Amniotic epithelial cell (primary cell): ENCODE data around the gene BCL2L11.

Source experiments
- DNase-seq: peaks from one replicate; pipeline ENCODE4 v3.0.0-alpha.2; 2010; ENCODE audit warnings: low read depth

BCL2L11 gene

DNA sequence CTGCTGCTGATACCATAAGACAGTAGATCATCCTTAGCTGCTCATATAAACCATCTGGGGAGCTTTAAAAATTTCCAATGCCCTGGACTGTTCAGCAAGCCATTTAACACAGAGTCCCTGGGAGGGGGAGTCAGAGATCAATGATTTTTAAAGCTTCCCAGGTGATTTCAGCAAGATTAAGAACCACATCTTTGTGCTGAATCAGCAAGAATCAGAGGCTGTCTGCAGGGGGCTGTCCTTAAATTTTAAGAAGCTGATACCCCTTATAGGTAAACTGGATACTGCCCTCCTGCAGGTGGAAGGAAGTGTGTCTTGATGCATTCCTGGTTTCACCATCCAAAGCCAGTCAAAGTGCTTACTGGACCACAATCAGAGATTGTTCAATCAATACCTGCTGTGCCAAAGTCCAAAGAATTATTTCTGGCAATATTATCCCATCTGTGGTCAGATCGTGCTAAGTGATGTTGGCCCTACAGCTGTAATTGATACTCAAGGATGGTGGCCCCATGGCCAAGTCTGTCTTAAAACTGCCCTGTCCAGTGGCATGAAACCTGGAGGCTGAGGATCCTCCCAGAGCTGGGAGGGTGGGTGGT, 72.2 kb downstream of the BCL2L11 start:
- DNase-seq = no peak

DNA sequence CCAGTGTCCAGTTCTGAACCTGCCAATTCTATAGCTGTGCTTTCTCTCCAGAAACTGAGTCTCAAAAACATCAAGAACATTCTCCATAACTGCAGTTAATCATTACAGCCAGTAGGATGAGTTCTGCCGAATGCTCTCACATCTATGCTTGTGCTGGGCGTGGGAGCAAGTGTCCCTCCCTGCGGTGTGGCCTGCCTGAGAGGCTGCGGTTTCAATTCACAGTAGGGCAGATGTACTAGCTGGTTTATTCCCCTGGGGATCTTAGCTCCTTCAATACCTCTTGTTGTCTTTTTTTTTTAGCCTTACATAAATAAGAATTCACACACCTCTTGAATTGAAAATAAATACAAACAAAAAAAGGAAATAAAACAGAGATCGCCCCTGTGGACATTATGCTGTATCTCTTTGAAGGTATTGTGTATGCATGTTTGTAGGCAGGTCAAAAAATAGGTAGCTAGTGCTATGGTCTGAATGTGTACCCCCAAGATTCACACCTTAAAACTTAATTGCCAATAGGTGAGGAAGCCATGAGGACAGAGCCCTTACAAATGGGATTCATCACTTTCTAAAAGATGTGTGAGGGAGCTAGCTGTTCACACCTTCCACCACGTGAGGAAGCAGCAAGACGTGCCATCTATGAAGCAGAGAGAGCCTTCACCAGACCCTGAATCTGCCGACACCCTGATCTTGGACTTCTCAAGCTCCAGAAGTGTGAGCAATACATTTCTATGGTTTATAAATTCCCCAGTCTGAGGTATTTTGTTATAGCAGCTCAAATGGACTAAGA, 74.3 kb downstream of the BCL2L11 start:
- no peak for DNase-seq

GRCh38 chr2:111196435-111196834, 75.7 kb downstream of the BCL2L11 start:
- no peak for DNase-seq

DNA sequence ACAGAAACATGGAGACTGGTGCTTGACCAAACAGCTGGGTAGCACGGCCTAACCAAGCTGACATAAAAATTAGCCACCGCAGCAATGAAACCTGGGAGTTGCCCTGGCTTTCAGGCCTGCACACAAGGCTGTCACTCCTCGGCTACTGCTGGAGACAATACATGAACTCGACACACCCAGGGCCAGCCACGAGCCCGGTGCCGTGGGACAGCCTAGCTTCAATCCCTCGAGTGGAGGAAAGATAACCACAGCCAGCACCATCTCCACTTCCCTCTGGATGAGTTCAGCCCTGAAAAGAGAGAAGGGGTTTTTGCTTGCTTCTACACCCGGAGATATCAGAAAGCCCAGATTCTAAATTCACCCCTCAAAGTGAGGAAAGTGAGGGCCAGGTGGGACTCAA, 78.0 kb downstream of the BCL2L11 start:
- no peak for DNase-seq

- DNase-seq = no peak
These were observed 79.1 kb downstream of the BCL2L11 start for GRCh38 chr2:111199840-111200239.

GRCh38 chr2:111200333-111200881, 79.7 kb downstream of the BCL2L11 start:
- DNase-seq = no peak

GRCh38 chr2:111201214-111201613, 80.5 kb downstream of the BCL2L11 start:
- no peak for DNase-seq

DNA sequence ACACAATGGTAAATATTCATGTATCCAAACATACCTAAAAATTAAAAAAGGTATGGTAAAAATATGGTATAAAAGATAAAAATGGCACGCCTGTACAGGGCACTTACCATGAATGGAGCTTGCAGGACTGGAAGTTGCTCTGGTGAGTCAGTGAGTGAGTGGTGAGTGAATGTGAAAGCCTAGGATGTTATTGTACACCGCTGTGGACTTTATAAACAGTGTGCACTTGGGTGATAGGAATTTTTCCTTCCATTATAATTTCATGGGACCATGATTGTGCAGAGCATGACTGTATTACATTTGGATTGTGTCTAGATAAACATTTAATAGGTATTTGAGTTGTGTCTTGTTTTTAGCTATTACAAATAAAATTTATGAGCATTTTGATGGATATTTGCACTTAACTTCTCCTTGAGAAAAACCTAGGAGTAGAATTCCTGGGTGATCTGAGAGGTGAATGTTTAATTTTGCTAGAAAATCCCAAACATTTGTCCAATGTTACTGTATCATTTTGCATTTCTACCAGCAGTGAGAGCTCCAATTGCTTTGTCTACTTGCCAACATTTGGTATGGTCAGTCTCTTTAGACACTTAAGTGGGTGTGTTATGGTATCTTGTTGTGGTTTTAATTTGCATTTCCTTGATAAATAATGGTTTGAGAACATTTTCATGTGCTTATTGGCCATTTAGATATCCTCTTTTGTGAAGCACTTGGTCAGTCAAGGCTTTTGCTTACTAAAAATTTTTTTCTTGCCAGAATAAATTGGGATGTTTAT, 81.7 kb downstream of the BCL2L11 start:
- DNase-seq = peak; percentile 62

DNA sequence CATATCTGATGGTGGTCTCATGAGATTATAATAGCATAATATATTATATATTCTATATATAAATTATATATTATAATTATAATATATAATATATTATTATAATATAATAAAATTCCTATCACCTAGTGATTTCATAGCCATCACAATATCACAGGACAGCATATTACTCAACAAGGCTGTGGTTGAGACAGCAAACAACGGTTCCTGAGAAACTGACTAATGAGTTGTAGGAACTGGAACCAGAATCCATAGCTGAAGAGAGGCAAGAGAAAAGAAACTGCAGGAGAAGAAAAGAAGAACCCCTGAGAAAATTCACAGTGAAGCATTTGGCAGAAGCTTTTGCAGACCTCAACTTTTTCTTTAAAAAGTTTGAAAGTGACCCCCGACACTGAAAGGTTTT, 84.0 kb downstream of the BCL2L11 start:
- peak; percentile 52 for DNase-seq

DNA sequence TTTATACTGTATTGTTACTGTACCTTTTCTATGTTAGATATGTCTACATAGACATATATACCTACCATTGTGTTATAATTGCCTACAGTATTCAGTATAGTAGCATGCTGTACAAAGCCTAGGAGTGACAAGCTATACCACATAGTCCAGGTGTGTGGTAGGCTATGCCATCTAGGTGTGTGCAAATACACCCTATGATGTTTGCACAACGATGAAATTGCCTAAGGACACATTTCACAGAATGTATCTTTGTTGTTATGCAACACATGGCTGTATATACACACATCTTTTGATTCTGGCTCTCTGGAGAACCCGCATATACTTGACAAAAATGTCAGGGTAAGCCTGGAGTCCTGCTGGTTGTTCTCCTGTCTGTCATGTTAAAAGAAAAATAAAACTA, 85.1 kb downstream of the BCL2L11 start:
- no peak for DNase-seq

DNA sequence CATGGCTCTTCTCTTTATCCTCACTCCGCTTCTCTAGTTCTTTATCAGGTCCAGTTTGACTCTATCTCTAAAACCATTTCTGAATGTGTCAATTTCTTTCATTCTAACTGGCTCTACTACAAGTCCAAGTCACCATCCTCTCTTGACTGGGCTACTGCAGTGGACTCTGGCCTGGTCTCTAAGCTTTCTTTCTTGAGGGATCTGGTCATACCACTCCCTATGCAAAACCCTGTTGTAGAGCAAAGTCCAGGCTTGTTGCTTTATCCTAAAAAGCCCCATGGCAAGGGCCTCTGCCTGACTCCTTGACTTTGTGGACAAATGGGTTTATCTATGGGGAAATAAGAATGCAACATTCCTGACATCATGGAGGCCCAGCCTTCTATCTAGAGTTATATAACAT, 87.1 kb downstream of the BCL2L11 start:
- DNase-seq = peak; percentile 11

GRCh38 chr2:111208639-111209038, 87.9 kb downstream of the BCL2L11 start:
- DNase-seq = no peak

DNA sequence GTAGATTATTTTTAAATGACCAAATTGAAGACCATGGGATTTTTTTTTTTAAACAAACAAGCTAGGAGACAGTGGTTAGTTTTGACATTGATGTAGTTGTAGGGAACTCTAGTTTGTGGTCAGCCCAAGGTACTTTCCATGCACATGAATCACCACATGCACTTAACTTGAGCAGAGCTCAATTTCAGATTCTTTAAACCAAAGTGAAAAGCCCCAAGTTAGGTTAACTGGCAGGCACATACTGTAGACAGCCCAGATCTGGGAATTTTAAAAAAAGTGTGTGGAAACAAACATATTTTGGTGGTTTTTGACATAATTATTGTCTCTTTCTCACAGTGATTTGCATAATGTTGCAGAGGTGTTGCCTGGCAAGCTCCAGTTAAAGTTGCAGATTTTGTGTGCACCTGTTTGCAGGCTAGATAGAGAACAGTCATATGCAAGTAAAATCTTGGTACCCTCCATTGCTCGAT, 88.4 kb downstream of the BCL2L11 start:
- DNase-seq = peak; percentile 93

DNA sequence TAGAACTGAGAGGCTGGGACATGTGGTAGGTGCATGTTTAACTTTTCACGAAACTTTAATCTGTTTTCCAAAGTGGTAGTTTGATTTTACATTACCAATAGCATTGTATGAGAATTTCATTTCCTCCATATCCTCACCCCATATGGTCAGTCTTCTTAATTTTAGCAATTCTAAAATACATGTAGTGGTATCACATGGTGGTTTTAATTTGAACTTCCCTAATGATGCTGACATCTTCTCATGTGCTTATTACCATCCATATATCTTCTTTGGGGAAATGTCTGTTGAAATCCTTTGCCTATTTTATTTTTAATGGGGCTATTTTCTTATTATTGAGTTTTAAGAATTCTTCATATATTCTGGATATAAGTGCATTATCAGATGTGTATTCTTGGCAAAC, 89.3 kb downstream of the BCL2L11 start:
- no peak for DNase-seq

GRCh38 chr2:111213877-111214276, 93.2 kb downstream of the BCL2L11 start:
- no peak for DNase-seq

GRCh38 chr2:111216811-111217652, 96.3 kb downstream of the BCL2L11 start:
- no peak for DNase-seq
